MM.1S (cell line): ENCODE measurements around the gene PARP6.

Experiments used
- DNase-seq: peaks from one replicate; pipeline ENCODE4 v3.0.0-alpha.2; 2015
- H2AFZ ChIP-seq: fragments of 300-600 bp; sonication (generic); 2 replicates; pipeline ENCODE4 v1.6.0; 2016; ENCODE audit warnings: antibody characterized with exemption, low read length
- H3F3A ChIP-seq: fragments of 300-600 bp; sonication (generic); 2 replicates; pipeline ENCODE4 v1.6.1; 2016; ENCODE audit warnings: mild to moderate bottlenecking, antibody characterized with exemption, low read length, moderate library complexity, mixed read lengths; ENCODE audit not compliant: insufficient read depth
- H3K27ac ChIP-seq: fragments of 300-600 bp; sonication (generic); 2 replicates; pipeline ENCODE4 v1.5.1; 2016; ENCODE audit warnings: mild to moderate bottlenecking, low read length
- H3K27me3 ChIP-seq: fragments of 300-600 bp; sonication (generic); replicated peaks from 2 replicates; pipeline ENCODE4 v1.6.0; 2016; ENCODE audit warnings: low read length; ENCODE audit not compliant: insufficient read depth
- H3K36me3 ChIP-seq: fragments of 300-600 bp; sonication (generic); replicated peaks from 2 replicates; pipeline ENCODE4 v1.6.1; 2016; ENCODE audit warnings: mild to moderate bottlenecking, low read length, mixed read lengths; ENCODE audit not compliant: insufficient read depth
- H3K4me1 ChIP-seq: fragments of 300-600 bp; sonication (generic); 2 replicates; pipeline ENCODE4 v1.6.1; 2016; ENCODE audit warnings: low read length, mixed read lengths
- H3K4me2 ChIP-seq: fragments of 300-600 bp; sonication (generic); 2 replicates; pipeline ENCODE4 v1.6.0; 2016; ENCODE audit warnings: low read depth, low read length
- H3K4me3 ChIP-seq: fragments of 300-600 bp; sonication (generic); 2 replicates; pipeline ENCODE4 v1.5.1; 2016; ENCODE audit warnings: low read length, mixed read lengths
- H3K79me2 ChIP-seq: fragments of 300-600 bp; sonication (generic); 2 replicates; pipeline ENCODE4 v1.6.1; 2016; ENCODE audit warnings: mixed run types, low read length, mixed read lengths
- H3K9ac ChIP-seq: fragments of 300-600 bp; sonication (generic); 2 replicates; pipeline ENCODE4 v1.6.1; 2016; ENCODE audit warnings: low read length, mixed read lengths
- H3K9me2 ChIP-seq: fragments of 300-600 bp; sonication (generic); replicated peaks from 2 replicates; pipeline ENCODE4 v1.6.1; 2016; ENCODE audit warnings: mild to moderate bottlenecking, low read length, mixed read lengths; ENCODE audit not compliant: insufficient read depth
- H3K9me3 ChIP-seq: fragments of 300-600 bp; sonication (generic); replicated peaks from 2 replicates; pipeline ENCODE4 v1.6.1; 2016; ENCODE audit warnings: mild to moderate bottlenecking, low read length, mixed read lengths; ENCODE audit not compliant: insufficient read depth
- H4K20me1 ChIP-seq: fragments of 300-600 bp; sonication (generic); 2 replicates; pipeline ENCODE4 v1.6.1; 2016; ENCODE audit warnings: mild to moderate bottlenecking, low read length, moderate library complexity, mixed read lengths; ENCODE audit not compliant: insufficient read depth
- EZH2 ChIP-seq: fragments of 300-600 bp; sonication (generic); optimal IDR thresholded peaks from 2 replicates; pipeline ENCODE3; 2017; ENCODE audit warnings: low read depth, mild to moderate bottlenecking, antibody characterized with exemption, low read length, mixed read lengths
- EZH2phosphoT487 ChIP-seq: fragments of 300-600 bp; sonication (generic); IDR thresholded peaks from 2 replicates; pipeline ENCODE4 v1.6.1; 2018; ENCODE audit warnings: antibody characterized with exemption, low read length
- TF ChIP-seq, protein P1 (sequence below): fragments of 300-600 bp; sonication (generic); IDR thresholded peaks from 2 replicates; pipeline ENCODE4 v1.5.1; 2016; ENCODE audit warnings: antibody characterized with exemption, low read length, mixed read lengths

The PARP6 gene

GRCh38 chr15:72306211-72306785 is 33.9 kb upstream of the PARP6 start:
- no peaks in the 10 kb centered on the region for H3K9me3 ChIP-seq
- H4K20me1 ChIP-seq: no peaks in the 10 kb centered on the region
- no peak overlapping the region for H3K27ac ChIP-seq
- H3F3A ChIP-seq: no peaks in the 10 kb centered on the region
- TF ChIP-seq EZH2 (no peak), EZH2phosphoT487 (no peak)
- TF ChIP-seq, protein P1, sequence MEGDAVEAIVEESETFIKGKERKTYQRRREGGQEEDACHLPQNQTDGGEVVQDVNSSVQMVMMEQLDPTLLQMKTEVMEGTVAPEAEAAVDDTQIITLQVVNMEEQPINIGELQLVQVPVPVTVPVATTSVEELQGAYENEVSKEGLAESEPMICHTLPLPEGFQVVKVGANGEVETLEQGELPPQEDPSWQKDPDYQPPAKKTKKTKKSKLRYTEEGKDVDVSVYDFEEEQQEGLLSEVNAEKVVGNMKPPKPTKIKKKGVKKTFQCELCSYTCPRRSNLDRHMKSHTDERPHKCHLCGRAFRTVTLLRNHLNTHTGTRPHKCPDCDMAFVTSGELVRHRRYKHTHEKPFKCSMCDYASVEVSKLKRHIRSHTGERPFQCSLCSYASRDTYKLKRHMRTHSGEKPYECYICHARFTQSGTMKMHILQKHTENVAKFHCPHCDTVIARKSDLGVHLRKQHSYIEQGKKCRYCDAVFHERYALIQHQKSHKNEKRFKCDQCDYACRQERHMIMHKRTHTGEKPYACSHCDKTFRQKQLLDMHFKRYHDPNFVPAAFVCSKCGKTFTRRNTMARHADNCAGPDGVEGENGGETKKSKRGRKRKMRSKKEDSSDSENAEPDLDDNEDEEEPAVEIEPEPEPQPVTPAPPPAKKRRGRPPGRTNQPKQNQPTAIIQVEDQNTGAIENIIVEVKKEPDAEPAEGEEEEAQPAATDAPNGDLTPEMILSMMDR: no peak
- H3K4me1 ChIP-seq: no peaks in the 10 kb centered on the region
- no peaks in the 10 kb centered on the region for H3K9me2 ChIP-seq
- no peak overlapping the region for H3K4me3 ChIP-seq
- no peaks in the 10 kb centered on the region for H3K79me2 ChIP-seq
- DNase-seq: no peak
- no peaks in the 10 kb centered on the region for H3K36me3 ChIP-seq
- no peaks in the 10 kb centered on the region for H3K27me3 ChIP-seq
- H3K4me2 ChIP-seq: no peak overlapping the region
- H2AFZ ChIP-seq: no peak overlapping the region
- no peak overlapping the region for H3K9ac ChIP-seq

DNA sequence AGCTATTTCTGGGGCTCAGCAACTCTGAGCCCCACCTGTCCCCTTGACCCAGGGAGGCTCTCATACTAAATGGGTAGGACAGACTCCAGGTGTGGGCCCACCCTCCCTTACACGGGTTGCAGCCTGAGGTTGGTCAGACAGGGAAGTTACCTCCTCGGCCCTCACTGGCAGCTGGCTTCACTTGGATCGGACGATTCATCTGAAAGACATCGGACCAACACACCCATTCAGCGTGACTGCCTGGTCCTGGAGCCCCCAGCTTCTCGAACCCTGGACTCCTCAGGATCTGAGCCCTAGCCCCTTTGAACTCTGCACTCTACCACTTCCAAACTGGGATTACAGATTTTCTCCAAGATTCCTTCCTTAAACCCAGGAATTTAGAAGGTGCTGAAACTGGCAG is 32.2 kb upstream of the PARP6 start:
- no peak overlapping the region for H3K4me2 ChIP-seq
- H3K27ac ChIP-seq: no peak overlapping the region
- H3K36me3 ChIP-seq: no peaks in the 10 kb centered on the region
- H3K4me3 ChIP-seq: no peak overlapping the region
- no peak overlapping the region for H3K9ac ChIP-seq
- no peaks in the 10 kb centered on the region for H4K20me1 ChIP-seq
- DNase-seq: no peak
- H3K9me3 ChIP-seq: no peaks in the 10 kb centered on the region
- H3F3A ChIP-seq: no peaks in the 10 kb centered on the region
- H3K9me2 ChIP-seq: no peaks in the 10 kb centered on the region
- H3K4me1 ChIP-seq: no peaks in the 10 kb centered on the region
- TF ChIP-seq EZH2phosphoT487 (no peak), EZH2 (no peak)
- TF ChIP-seq, protein P1: no peak
- no peak overlapping the region for H2AFZ ChIP-seq
- no peaks in the 10 kb centered on the region for H3K79me2 ChIP-seq
- no peaks in the 10 kb centered on the region for H3K27me3 ChIP-seq

DNA sequence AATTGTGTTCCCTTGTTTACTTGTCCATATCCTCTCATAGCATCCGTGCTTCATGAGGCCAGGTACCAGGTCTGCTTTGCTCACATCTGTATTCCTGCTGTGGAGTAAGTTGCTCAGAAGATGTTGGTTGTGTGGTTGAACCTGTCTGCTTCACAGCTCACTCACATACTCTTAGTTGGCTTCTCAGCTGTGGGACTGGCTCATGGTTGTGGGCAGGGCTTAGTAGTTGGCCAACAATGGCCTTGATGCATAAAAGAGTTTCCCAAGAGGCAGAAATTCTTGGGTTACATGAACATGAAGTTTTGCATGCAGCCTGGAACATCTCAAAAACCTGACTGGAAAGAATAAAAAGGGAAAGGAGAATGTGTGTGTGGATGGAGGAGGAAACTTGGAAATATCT is 30.6 kb upstream of the PARP6 start:
- Histone ChIP-seq H3K4me3 (no peak overlapping the region), H3K4me2 (no peak overlapping the region)

More for the DNA sequence above, 30.6 kb upstream of the PARP6 start:
- Histone ChIP-seq H3K4me1 (no peaks in the 10 kb centered on the region), H3K27ac (no peak overlapping the region), H3K9me3 (no peaks in the 10 kb centered on the region), H3K9me2 (no peaks in the 10 kb centered on the region), H3K9ac (no peak overlapping the region), H2AFZ (no peak overlapping the region), H3K36me3 (no peaks in the 10 kb centered on the region), H3K79me2 (no peaks in the 10 kb centered on the region), H4K20me1 (no peaks in the 10 kb centered on the region), H3F3A (no peaks in the 10 kb centered on the region), H3K27me3 (no peaks in the 10 kb centered on the region)
- TF ChIP-seq EZH2phosphoT487 (no peak), EZH2 (no peak)
- TF ChIP-seq, protein P1: no peak
- no peak for DNase-seq
